GM12878 (cell line): Measurements from ENCODE around the gene RAB15.

Source experiments
- CHD1 ChIP-seq: IDR thresholded peaks from 2 replicates; pipeline ENCODE4 v1.6.1; 2012; ENCODE audit warnings: low read depth, low read length, improper control_type of control experiment
- CHD4 ChIP-seq: fragments of 200-600 bp; sonication (generic); IDR thresholded peaks from 2 replicates; pipeline ENCODE4 v1.6.1; 2016; ENCODE audit warnings: mild to moderate bottlenecking
- CTCF ChIP-seq, 3 experiments: IDR thresholded peaks in 2 of 3; conservative IDR thresholded peaks in 1 of 3; 2 replicates each; pipeline ENCODE4 v1.5.1; 2011; ENCODE audit warnings: low read depth in 3 of 3, low read length in 3 of 3, mild to moderate bottlenecking in 3 of 3, control low read depth in 2 of 3, moderate library complexity in 2 of 3, inconsistent platforms in 1 of 3, mixed read lengths in 1 of 3; ENCODE audit not compliant: control insufficient read depth in 2 of 3, insufficient read depth in 1 of 3; ENCODE audit errors: extremely low read depth in 1 of 3
- POLR2A ChIP-seq: IDR thresholded peaks from 2 replicates; pipeline ENCODE4 v1.6.1; 2011; ENCODE audit warnings: low read depth, mild to moderate bottlenecking, low read length
- RELA ChIP-seq: fragments of 450-650 bp; IDR thresholded peaks from 2 replicates; pipeline ENCODE4 v1.8.0; 2014; ENCODE audit warnings: borderline replicate concordance; ENCODE audit not compliant: partially characterized antibody

GRCh38 chr14:64997108-64997794, 25.1 kb upstream of the RAB15 start:
- TF ChIP-seq CTCF (IDR thresholded peaks at IDR 0.05 in 2 of 3, conservative IDR thresholded peaks at IDR 0.05 in 1 of 3; ENCODE audit: control insufficient read depth in 2 of 3, extremely low read depth in 1 of 3, insufficient read depth in 1 of 3, low read depth in 3 of 3, low read length in 3 of 3) (no peak), CHD1 (no peak), RELA (no peak), POLR2A (no peak), CHD4 (no peak)
